Liver (tissue), 9 donors: ENCODE measurements around the gene BMP7. TPM values are rescaled to one million over a fixed set of nuclear protein-coding genes. Genes with fewer than 3 reads are reported as not detected.

Experiments
- DNase-seq: peaks from one replicate; pipeline ENCODE4 v3.0.0-alpha.2; 2017; ENCODE audit warnings: low spot score
- H3K27ac ChIP-seq, 2 donors: one replicate each; pipeline ENCODE4 v1.7.0; 2013; ENCODE audit warnings: inconsistent platforms in 2 of 2, low read length in 2 of 2, control low read depth in 1 of 2, low read depth in 1 of 2, mild to moderate bottlenecking in 1 of 2
- H3K27me3 ChIP-seq, 4 donors: one replicate each; pipeline versions ENCODE4 v1.6.1 to v1.7.0; 2013; ENCODE audit warnings: low read length in 3 of 4, inconsistent platforms in 1 of 4, mild to moderate bottlenecking in 1 of 4, moderate library complexity in 1 of 4; ENCODE audit not compliant: control insufficient read depth in 4 of 4, insufficient read depth in 4 of 4
- H3K36me3 ChIP-seq, 4 donors: one replicate each; pipeline versions ENCODE4 v1.6.1 to v1.7.0; 2013; ENCODE audit warnings: low read length in 3 of 4, mild to moderate bottlenecking in 3 of 4, low read depth in 1 of 4, moderate library complexity in 1 of 4; ENCODE audit not compliant: control insufficient read depth in 4 of 4, insufficient read depth in 3 of 4
- H3K4me1 ChIP-seq, 4 donors: one replicate each; pipeline versions ENCODE4 v1.6.1 to v1.7.0; 2013; ENCODE audit warnings: low read length in 3 of 4, mild to moderate bottlenecking in 3 of 4, moderate library complexity in 1 of 4; ENCODE audit not compliant: control insufficient read depth in 4 of 4, insufficient read depth in 4 of 4
- H3K4me3 ChIP-seq, 3 donors: one replicate each; pipeline versions ENCODE4 v1.6.1 to v1.7.0; 2013; ENCODE audit warnings: low read length in 3 of 3, control low read depth in 1 of 3, low read depth in 1 of 3, mild to moderate bottlenecking in 1 of 3
- H3K9ac ChIP-seq, 2 donors: one replicate each; pipeline ENCODE4 v1.7.0; 2013; ENCODE audit warnings: low read length in 2 of 2, mild to moderate bottlenecking in 2 of 2, moderate library complexity in 2 of 2, control low read depth in 1 of 2, low read depth in 1 of 2
- H3K9me3 ChIP-seq, 4 donors: one replicate each; pipeline versions ENCODE4 v1.6.1 to v1.7.0; 2013; ENCODE audit warnings: low read length in 3 of 4; ENCODE audit not compliant: control insufficient read depth in 4 of 4
- ATF3 ChIP-seq: IDR thresholded peaks from 2 replicates; pipeline ENCODE4 v1.6.1; 2016; ENCODE audit warnings: antibody characterized with exemption
- EGR1 ChIP-seq, 2 donors: IDR thresholded peaks; 2 replicates each; pipeline ENCODE4 v1.6.1; 2016 to 2018; ENCODE audit warnings: antibody characterized with exemption in 2 of 2, low read depth in 2 of 2
- FOXA1 ChIP-seq: IDR thresholded peaks from 2 replicates; pipeline ENCODE4 v1.6.1; 2016; ENCODE audit warnings: antibody characterized with exemption
- FOXA2 ChIP-seq: IDR thresholded peaks from 2 replicates; pipeline ENCODE4 v1.6.1; 2016; ENCODE audit warnings: antibody characterized with exemption
- GABPA ChIP-seq, 2 donors: IDR thresholded peaks in 1 of 2; conservative IDR thresholded peaks in 1 of 2; 2 replicates each; pipeline ENCODE4 v1.6.1; 2016; ENCODE audit warnings: antibody characterized with exemption in 2 of 2, mild to moderate bottlenecking in 1 of 2, moderate library complexity in 1 of 2
- HNF4A ChIP-seq, 2 donors: conservative IDR thresholded peaks; 2 replicates each; pipeline ENCODE4 v1.6.1; 2016; ENCODE audit warnings: antibody characterized with exemption in 2 of 2, mild to moderate bottlenecking in 2 of 2
- HNF4G ChIP-seq: IDR thresholded peaks from 2 replicates; pipeline ENCODE4 v1.6.1; 2016; ENCODE audit warnings: antibody characterized with exemption
- JUND ChIP-seq, 2 donors: IDR thresholded peaks; 2 replicates each; pipeline ENCODE4 v1.6.1; 2016; ENCODE audit warnings: antibody characterized with exemption in 2 of 2
- NR2F2 ChIP-seq: IDR thresholded peaks from 2 replicates; pipeline ENCODE4 v1.6.1; 2016; ENCODE audit warnings: antibody characterized with exemption
- RAD21 ChIP-seq, 2 donors: IDR thresholded peaks; 2 replicates each; pipeline ENCODE4 v1.6.1; 2016; ENCODE audit warnings: antibody characterized with exemption in 2 of 2, mild to moderate bottlenecking in 2 of 2
- RXRA ChIP-seq, 2 donors: IDR thresholded peaks; 2 replicates each; pipeline ENCODE4 v1.6.1; 2017 to 2018; ENCODE audit warnings: antibody characterized with exemption in 2 of 2, mild to moderate bottlenecking in 1 of 2
- SP1 ChIP-seq: IDR thresholded peaks from 2 replicates; pipeline ENCODE4 v1.6.1; 2018; ENCODE audit warnings: antibody characterized with exemption, mild to moderate bottlenecking
- TAF1 ChIP-seq: conservative IDR thresholded peaks from 2 replicates; pipeline ENCODE4 v1.6.1; 2016; ENCODE audit warnings: antibody characterized with exemption, mild to moderate bottlenecking
- WGBS: extraction: QIAGEN DNeasy Blood & Tissue Kit; methylation state at CpG from one replicate; pipeline ENCODE4 v1.1.7; 2013; 5-methylcytosine and 5-hydroxymethylcytosine counted together
- polyA plus RNA-seq, 2 donors: library from polyadenylated mRNA; stranded (reverse) in 1 of 2; unstranded in 1 of 2; fragments of 200-250 nt in 1 of 2; fragments of >200 nt in 1 of 2; fragmentation: Nextera tagmentation in 1 of 2; extraction: Ambion mirVana in 1 of 2; gene quantifications; one replicate each; pipeline versions ENCODE4 v1.2.1 to v1.2.3, GENCODE V29; 2013 to 2015
- total RNA-seq, 2 donors: library from RNA; depleted of rRNA; stranded (reverse); fragments of >200 nt; gene quantifications; one replicate each; pipeline ENCODE4 v1.2.3, GENCODE V29; 2014
- TF ChIP-seq, protein P1 (sequence below): IDR thresholded peaks from 2 replicates; pipeline ENCODE4 v1.6.1; 2016; ENCODE audit warnings: antibody characterized with exemption
- TF ChIP-seq, protein P2 (sequence below): IDR thresholded peaks from 2 replicates; pipeline ENCODE4 v1.6.1; 2016; ENCODE audit warnings: antibody characterized with exemption, mild to moderate bottlenecking
- TF ChIP-seq, protein P3 (sequence below): fragments of 150-350 bp; IDR thresholded peaks from 2 replicates; pipeline ENCODE4 v1.5.1; 2017; ENCODE audit warnings: improper control_type of control experiment, low read depth, low read length; ENCODE audit not compliant: missing input control
- TF ChIP-seq, protein P4 (sequence below): IDR thresholded peaks from 2 replicates; pipeline ENCODE4 v1.6.1; 2016; ENCODE audit warnings: antibody characterized with exemption
- donor health status: healthy.
- donor health status: healthy.
- donor health status: healthy.
- donor health status: healthy.
- donor health status: healthy.

Gene BMP7
- total and polyA plus RNA-seq, 4 donors: not detected

DNA sequence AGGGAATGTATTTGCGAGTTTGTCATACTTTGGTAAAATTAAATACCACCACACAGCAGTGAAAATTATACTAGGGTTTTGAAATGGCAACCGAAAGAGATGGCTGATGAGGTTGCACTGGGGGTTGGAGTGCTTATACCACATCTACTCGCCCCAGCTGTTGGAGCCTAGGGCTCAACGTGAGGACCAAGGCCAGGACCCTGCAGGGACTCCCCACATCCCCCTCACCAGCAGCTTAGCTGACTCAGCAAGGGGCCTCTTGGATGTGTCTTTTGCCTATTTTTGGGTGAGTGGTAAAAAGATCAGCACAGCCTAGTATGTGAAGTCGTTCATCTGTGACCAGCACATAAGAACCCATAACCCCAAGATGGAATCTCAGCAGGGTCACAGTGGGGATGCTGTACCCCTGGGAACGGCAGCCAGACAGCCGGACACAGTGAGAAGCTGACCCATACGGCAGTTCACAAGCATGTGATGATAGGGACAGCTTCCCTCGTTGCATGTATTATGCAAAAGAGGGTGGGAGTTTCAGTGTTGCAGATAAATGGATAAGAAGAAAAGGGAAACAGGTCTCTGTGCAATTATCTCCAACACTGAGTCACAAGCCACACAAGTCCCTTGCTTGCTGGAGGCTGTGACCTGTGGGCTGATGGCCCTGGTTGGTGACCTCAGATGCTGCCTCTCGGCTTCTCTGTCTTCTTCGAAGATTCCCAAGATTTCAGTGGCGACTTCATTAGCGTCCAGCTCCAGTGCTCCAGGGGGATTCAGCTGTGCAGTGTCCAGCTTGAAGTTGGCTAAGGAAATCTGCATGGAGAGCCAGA lies 42.2 kb upstream of the BMP7 start:
- no peak for DNase-seq
- TF ChIP-seq, protein P1, sequence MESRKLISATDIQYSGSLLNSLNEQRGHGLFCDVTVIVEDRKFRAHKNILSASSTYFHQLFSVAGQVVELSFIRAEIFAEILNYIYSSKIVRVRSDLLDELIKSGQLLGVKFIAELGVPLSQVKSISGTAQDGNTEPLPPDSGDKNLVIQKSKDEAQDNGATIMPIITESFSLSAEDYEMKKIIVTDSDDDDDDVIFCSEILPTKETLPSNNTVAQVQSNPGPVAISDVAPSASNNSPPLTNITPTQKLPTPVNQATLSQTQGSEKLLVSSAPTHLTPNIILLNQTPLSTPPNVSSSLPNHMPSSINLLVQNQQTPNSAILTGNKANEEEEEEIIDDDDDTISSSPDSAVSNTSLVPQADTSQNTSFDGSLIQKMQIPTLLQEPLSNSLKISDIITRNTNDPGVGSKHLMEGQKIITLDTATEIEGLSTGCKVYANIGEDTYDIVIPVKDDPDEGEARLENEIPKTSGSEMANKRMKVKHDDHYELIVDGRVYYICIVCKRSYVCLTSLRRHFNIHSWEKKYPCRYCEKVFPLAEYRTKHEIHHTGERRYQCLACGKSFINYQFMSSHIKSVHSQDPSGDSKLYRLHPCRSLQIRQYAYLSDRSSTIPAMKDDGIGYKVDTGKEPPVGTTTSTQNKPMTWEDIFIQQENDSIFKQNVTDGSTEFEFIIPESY: no peak
- TF ChIP-seq FOXA2 (no peak), SP1 (no peak), HNF4A (conservative IDR thresholded peaks at IDR 0.05) (no peak), NR2F2 (no peak), RXRA (IDR thresholded peaks at IDR 0.05) (no peak), ATF3 (no peak), TAF1 (no peak), EGR1 (IDR thresholded peaks at IDR 0.05; ENCODE audit: low read depth in 2 of 2) (no peak), JUND (IDR thresholded peaks at IDR 0.05) (no peak), RAD21 (IDR thresholded peaks at IDR 0.05) (no peak), GABPA (IDR thresholded peaks at IDR 0.05 in 1 of 2, conservative IDR thresholded peaks at IDR 0.05 in 1 of 2) (no peak), HNF4G (no peak)
- TF ChIP-seq, protein P2, sequence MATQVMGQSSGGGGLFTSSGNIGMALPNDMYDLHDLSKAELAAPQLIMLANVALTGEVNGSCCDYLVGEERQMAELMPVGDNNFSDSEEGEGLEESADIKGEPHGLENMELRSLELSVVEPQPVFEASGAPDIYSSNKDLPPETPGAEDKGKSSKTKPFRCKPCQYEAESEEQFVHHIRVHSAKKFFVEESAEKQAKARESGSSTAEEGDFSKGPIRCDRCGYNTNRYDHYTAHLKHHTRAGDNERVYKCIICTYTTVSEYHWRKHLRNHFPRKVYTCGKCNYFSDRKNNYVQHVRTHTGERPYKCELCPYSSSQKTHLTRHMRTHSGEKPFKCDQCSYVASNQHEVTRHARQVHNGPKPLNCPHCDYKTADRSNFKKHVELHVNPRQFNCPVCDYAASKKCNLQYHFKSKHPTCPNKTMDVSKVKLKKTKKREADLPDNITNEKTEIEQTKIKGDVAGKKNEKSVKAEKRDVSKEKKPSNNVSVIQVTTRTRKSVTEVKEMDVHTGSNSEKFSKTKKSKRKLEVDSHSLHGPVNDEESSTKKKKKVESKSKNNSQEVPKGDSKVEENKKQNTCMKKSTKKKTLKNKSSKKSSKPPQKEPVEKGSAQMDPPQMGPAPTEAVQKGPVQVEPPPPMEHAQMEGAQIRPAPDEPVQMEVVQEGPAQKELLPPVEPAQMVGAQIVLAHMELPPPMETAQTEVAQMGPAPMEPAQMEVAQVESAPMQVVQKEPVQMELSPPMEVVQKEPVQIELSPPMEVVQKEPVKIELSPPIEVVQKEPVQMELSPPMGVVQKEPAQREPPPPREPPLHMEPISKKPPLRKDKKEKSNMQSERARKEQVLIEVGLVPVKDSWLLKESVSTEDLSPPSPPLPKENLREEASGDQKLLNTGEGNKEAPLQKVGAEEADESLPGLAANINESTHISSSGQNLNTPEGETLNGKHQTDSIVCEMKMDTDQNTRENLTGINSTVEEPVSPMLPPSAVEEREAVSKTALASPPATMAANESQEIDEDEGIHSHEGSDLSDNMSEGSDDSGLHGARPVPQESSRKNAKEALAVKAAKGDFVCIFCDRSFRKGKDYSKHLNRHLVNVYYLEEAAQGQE: no peak
- TF ChIP-seq, protein P3, sequence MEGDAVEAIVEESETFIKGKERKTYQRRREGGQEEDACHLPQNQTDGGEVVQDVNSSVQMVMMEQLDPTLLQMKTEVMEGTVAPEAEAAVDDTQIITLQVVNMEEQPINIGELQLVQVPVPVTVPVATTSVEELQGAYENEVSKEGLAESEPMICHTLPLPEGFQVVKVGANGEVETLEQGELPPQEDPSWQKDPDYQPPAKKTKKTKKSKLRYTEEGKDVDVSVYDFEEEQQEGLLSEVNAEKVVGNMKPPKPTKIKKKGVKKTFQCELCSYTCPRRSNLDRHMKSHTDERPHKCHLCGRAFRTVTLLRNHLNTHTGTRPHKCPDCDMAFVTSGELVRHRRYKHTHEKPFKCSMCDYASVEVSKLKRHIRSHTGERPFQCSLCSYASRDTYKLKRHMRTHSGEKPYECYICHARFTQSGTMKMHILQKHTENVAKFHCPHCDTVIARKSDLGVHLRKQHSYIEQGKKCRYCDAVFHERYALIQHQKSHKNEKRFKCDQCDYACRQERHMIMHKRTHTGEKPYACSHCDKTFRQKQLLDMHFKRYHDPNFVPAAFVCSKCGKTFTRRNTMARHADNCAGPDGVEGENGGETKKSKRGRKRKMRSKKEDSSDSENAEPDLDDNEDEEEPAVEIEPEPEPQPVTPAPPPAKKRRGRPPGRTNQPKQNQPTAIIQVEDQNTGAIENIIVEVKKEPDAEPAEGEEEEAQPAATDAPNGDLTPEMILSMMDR: no peak
- no peaks in the 10 kb centered on the region for H3K27me3 ChIP-seq
- peaks cover 0 to 2% (median 0%) of the 10 kb centered on the region in 4 donors for H3K9me3 ChIP-seq
- 57% methylated on average over 13 of the region's 13 CpGs for WGBS
- no peak overlapping the region for H3K9ac ChIP-seq
- H3K36me3 ChIP-seq: no peaks in the 10 kb centered on the region
- H3K4me3 ChIP-seq: no peak overlapping the region
- H3K27ac ChIP-seq: no peak overlapping the region
- H3K4me1 ChIP-seq: no peaks in the 10 kb centered on the region

- WGBS: 77% methylated on average over 5 of the region's 5 CpGs
- no peak for DNase-seq
Measured at GRCh38 chr20:57306747-57307146, 40.3 kb upstream of the BMP7 start.

More at GRCh38 chr20:57306747-57307146, 40.3 kb upstream of the BMP7 start:
- Histone ChIP-seq H3K4me3 (no peak overlapping the region), H3K27me3 (no peaks in the 10 kb centered on the region), H3K9me3 (peaks cover 0 to 2% (median 0%) of the 10 kb centered on the region in 4 donors), H3K4me1 (no peaks in the 10 kb centered on the region), H3K36me3 (no peaks in the 10 kb centered on the region), H3K27ac (no peak overlapping the region), H3K9ac (no peak overlapping the region)
- TF ChIP-seq GABPA (IDR thresholded peaks at IDR 0.05 in 1 of 2, conservative IDR thresholded peaks at IDR 0.05 in 1 of 2): no peak
- TF ChIP-seq HNF4A (conservative IDR thresholded peaks at IDR 0.05): no peak
- TF ChIP-seq, protein P1: no peak
- no peak for TF ChIP-seq RXRA (IDR thresholded peaks at IDR 0.05)
- TF ChIP-seq, protein P2: no peak
- TF ChIP-seq HNF4G: no peak
- no peak for TF ChIP-seq EGR1 (IDR thresholded peaks at IDR 0.05; ENCODE audit: low read depth in 2 of 2)
- no peak for TF ChIP-seq FOXA1
- TF ChIP-seq, protein P4, sequence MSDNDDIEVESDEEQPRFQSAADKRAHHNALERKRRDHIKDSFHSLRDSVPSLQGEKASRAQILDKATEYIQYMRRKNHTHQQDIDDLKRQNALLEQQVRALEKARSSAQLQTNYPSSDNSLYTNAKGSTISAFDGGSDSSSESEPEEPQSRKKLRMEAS: no peak
- TF ChIP-seq NR2F2: no peak
- TF ChIP-seq SP1: no peak
